OCI-LY1 (cell line): ENCODE results near the gene ESYT1.
A peak's percentile ranks its signal among the peaks of the same experiment; 100 is the strongest.

ENCODE experiments used
- H2AFZ ChIP-seq: fragments of 200-600 bp; sonication (generic), shearing (Covaris generic); 2 replicates; pipeline ENCODE4 v1.6.0; 2014; ENCODE audit warnings: antibody characterized with exemption, mild to moderate bottlenecking, low read length
- H3F3A ChIP-seq: fragments of 200-600 bp; sonication (generic), shearing (Covaris generic); 2 replicates; pipeline ENCODE4 v1.6.0; 2014; ENCODE audit warnings: mild to moderate bottlenecking, antibody characterized with exemption, low read length, moderate library complexity; ENCODE audit not compliant: insufficient read depth
- H3K27ac ChIP-seq: fragments of 200-600 bp; sonication (generic); 2 replicates; pipeline ENCODE4 v1.5.1; 2014; ENCODE audit warnings: low read length, mixed run types, mild to moderate bottlenecking, low read depth; ENCODE audit not compliant: poor library complexity, severe bottlenecking
- H3K27me3 ChIP-seq: fragments of 200-600 bp; sonication (generic); 2 replicates; pipeline ENCODE4 v1.6.0; 2014; ENCODE audit warnings: antibody characterized with exemption, mild to moderate bottlenecking, low read length, moderate library complexity; ENCODE audit not compliant: insufficient read depth
- H3K36me3 ChIP-seq: fragments of 200-600 bp; sonication (generic); 2 replicates; pipeline ENCODE4 v1.6.1; 2014; ENCODE audit warnings: mild to moderate bottlenecking, antibody characterized with exemption, low read length, moderate library complexity, mixed read lengths; ENCODE audit not compliant: insufficient read depth
- H3K4me1 ChIP-seq: fragments of 200-600 bp; sonication (generic); 2 replicates; pipeline ENCODE4 v1.5.1; 2014; ENCODE audit warnings: mild to moderate bottlenecking, low read length, moderate library complexity; ENCODE audit not compliant: insufficient read depth, severe bottlenecking
- H3K4me2 ChIP-seq: fragments of 200-600 bp; sonication (generic), shearing (Covaris generic); 2 replicates; pipeline ENCODE4 v1.6.1; 2014; ENCODE audit warnings: low read length
- H3K4me3 ChIP-seq: fragments of 200-600 bp; sonication (generic); 2 replicates; pipeline ENCODE4 v1.5.1; 2014; ENCODE audit warnings: low read length, low read depth, mild to moderate bottlenecking, mixed read lengths; ENCODE audit not compliant: poor library complexity, severe bottlenecking
- H3K79me2 ChIP-seq: fragments of 200-600 bp; shearing (Covaris generic); 2 replicates; pipeline ENCODE4 v1.6.1; 2016; ENCODE audit warnings: mixed run types, low read length, mixed read lengths; ENCODE audit not compliant: insufficient read depth
- H3K9ac ChIP-seq: fragments of 200-600 bp; sonication (generic), shearing (Covaris generic); 2 replicates; pipeline ENCODE4 v1.6.1; 2014; ENCODE audit warnings: mild to moderate bottlenecking, low read length, mixed read lengths
- H3K9me2 ChIP-seq: fragments of 200-600 bp; sonication (generic), shearing (Covaris generic); 2 replicates; pipeline ENCODE4 v1.6.1; 2014; ENCODE audit warnings: low read depth, mild to moderate bottlenecking, low read length, mixed read lengths
- H3K9me3 ChIP-seq: fragments of 200-600 bp; shearing (Covaris generic); 2 replicates; pipeline ENCODE4 v1.6.1; 2014; ENCODE audit warnings: low read length, mixed read lengths
- H4K20me1 ChIP-seq: fragments of 200-600 bp; sonication (generic), shearing (Covaris generic); 2 replicates; pipeline ENCODE4 v1.6.0; 2016; ENCODE audit warnings: mild to moderate bottlenecking, low read length; ENCODE audit not compliant: insufficient read depth
- EZH2 ChIP-seq: fragments of 200-600 bp; sonication (generic), shearing (Covaris generic); IDR thresholded peaks from 2 replicates; pipeline ENCODE4 v1.8.0; 2017; ENCODE audit warnings: borderline replicate concordance, mixed run types, mild to moderate bottlenecking, antibody characterized with exemption, low read length, moderate library complexity, mixed read lengths
- TF ChIP-seq, protein P1 (sequence below): fragments of 200-600 bp; sonication (generic), shearing (Covaris generic); IDR thresholded peaks from 2 replicates; pipeline ENCODE4 v1.5.1; 2017; ENCODE audit warnings: mild to moderate bottlenecking, antibody characterized with exemption, low read length, moderate library complexity, mixed read lengths

Gene ESYT1

DNA sequence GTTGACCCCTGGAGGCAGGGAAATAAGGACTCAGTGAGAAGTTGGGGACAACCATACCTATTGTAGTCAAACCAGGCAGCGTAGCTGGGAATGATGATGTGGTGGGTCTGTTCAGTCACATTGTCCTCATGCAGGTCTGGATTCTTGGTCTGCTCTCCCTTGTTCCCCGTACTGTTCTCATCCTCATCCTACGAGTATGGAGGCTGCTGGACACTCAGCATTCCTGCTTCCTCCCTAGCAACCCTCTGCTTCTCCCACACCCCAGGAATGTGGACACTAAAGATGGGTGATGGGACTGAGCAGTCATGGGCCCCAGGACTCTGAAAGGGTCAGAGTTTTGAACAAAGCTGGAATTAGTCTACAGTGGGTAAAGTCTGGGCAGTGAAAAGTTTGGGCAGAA, 50.3 kb downstream of the ESYT1 start:
- TF ChIP-seq, protein P1, sequence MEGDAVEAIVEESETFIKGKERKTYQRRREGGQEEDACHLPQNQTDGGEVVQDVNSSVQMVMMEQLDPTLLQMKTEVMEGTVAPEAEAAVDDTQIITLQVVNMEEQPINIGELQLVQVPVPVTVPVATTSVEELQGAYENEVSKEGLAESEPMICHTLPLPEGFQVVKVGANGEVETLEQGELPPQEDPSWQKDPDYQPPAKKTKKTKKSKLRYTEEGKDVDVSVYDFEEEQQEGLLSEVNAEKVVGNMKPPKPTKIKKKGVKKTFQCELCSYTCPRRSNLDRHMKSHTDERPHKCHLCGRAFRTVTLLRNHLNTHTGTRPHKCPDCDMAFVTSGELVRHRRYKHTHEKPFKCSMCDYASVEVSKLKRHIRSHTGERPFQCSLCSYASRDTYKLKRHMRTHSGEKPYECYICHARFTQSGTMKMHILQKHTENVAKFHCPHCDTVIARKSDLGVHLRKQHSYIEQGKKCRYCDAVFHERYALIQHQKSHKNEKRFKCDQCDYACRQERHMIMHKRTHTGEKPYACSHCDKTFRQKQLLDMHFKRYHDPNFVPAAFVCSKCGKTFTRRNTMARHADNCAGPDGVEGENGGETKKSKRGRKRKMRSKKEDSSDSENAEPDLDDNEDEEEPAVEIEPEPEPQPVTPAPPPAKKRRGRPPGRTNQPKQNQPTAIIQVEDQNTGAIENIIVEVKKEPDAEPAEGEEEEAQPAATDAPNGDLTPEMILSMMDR = no peak
- TF ChIP-seq EZH2 = no peak
- Histone ChIP-seq H3K4me1 (no peaks in the 10 kb centered on the region), H3K79me2 (no peaks in the 10 kb centered on the region), H3F3A (no peaks in the 10 kb centered on the region), H3K36me3 (peaks cover 93% of the 10 kb centered on the region), H3K27me3 (no peaks in the 10 kb centered on the region), H2AFZ (no peak overlapping the region), H3K4me2 (no peak overlapping the region), H3K9me2 (no peaks in the 10 kb centered on the region), H3K9ac (no peak overlapping the region), H3K9me3 (no peaks in the 10 kb centered on the region), H4K20me1 (no peaks in the 10 kb centered on the region), H3K27ac (no peak overlapping the region), H3K4me3 (no peak overlapping the region)

DNA sequence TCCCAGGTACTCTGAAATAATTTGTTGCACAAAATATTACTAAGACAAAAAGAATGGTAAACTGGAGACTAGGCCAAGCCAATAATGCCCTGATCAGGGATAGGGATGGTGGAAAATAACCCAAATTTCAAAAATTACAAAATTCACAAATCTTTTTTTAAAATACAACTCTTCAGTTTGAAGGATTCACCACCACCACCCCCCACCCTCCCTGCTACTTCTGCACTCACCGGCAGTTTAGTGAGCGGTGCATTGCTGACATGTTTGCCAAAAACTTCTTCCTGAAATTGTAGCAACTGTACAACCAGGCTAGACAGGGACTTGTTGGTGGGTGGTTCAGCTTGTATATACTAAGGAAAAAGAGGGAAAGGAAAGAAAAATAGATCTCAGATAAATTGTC, 58.9 kb downstream of the ESYT1 start:
- no peak overlapping the region for H2AFZ ChIP-seq
- no peaks in the 10 kb centered on the region for H3K27me3 ChIP-seq
- H3K4me3 ChIP-seq = peak overlapping the region; percentile 98
- peak overlapping the region; percentile 95; the same call in 1 of the 2 replicates for H3K9ac ChIP-seq
- peaks cover 6% of the 10 kb centered on the region; the same call in 1 of the 2 replicates for H3F3A ChIP-seq
- no peaks in the 10 kb centered on the region for H3K9me2 ChIP-seq
- no peaks in the 10 kb centered on the region for H3K9me3 ChIP-seq
- peaks cover 28% of the 10 kb centered on the region for H3K4me1 ChIP-seq
- no peaks in the 10 kb centered on the region for H4K20me1 ChIP-seq
- peak overlapping the region; percentile 94 for H3K4me2 ChIP-seq
- H3K27ac ChIP-seq = no peak overlapping the region
- H3K79me2 ChIP-seq = peaks cover 24% of the 10 kb centered on the region
- no peak for TF ChIP-seq EZH2
- TF ChIP-seq, protein P1 = no peak
- peaks cover 55% of the 10 kb centered on the region for H3K36me3 ChIP-seq

DNA sequence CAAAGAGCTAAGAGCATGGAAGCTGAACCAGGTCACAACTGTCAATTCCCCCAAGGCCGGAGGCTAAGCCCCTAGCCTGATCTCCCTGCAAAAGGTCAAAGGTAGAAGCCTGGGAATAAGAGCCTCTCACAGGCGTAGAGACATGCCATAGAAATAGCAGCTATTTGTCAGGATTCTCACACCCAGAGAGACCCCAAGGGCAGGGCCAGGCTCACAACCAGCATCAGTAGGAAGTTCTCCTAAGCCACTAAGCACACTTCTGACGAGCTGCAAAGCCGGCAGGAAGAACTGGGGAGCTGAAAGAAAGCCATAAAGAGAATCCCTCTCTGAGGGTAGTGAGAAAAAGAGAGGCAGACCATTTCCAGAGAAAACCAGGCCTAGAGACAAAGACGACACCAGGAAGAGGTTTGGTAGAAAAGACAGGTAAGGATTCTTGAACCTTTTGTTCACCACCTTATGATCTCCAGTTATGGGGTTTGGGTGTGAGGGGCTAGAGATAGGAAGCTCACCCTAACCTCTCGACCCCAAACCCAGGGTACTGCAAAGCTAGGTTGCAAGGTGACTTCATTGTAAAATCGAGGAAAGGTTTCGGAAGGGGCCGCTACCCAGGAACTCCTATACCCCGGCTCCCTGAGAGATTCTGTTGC, 60.2 kb downstream of the ESYT1 start:
- TF ChIP-seq, protein P1 = no peak
- TF ChIP-seq EZH2 = no peak
- Histone ChIP-seq H3K4me3 (peak overlapping the region; percentile 98), H3K79me2 (peaks cover 24% of the 10 kb centered on the region), H4K20me1 (no peaks in the 10 kb centered on the region), H3F3A (peaks cover 9% of the 10 kb centered on the region; the same call in 1 of the 2 replicates), H3K36me3 (peaks cover 43% of the 10 kb centered on the region), H3K4me1 (peaks cover 32% of the 10 kb centered on the region), H3K27me3 (no peaks in the 10 kb centered on the region), H3K4me2 (peak overlapping the region; percentile 94), H3K9me3 (no peaks in the 10 kb centered on the region), H3K27ac (peak overlapping the region; percentile 57), H2AFZ (no peak overlapping the region), H3K9me2 (no peaks in the 10 kb centered on the region), H3K9ac (peak overlapping the region; percentile 95)
